Measurements from ENCODE around the gene RHOT2. TPM values are rescaled to one million over a fixed set of nuclear protein-coding genes. Genes with fewer than 3 reads are reported as not detected.

RHOT2 gene
- total and polyA plus RNA-seq, 2 donors (not counting 3 experiments of a cell fraction or from before 2014, with no cell fraction given) = 106 to 139 TPM

GRCh38 chr16:693766-694165, 25.8 kb downstream of the RHOT2 start:
- no peak for FAIRE-seq
- no peak overlapping the region for H3K9ac ChIP-seq (replicated peaks; ENCODE audit: extremely low read depth, insufficient read depth, low read length)
- H3K4me2 ChIP-seq (ENCODE audit: insufficient read depth, low read length) = no peak overlapping the region
- CTCF ChIA-PET = no interaction called here
- H4K20me1 ChIP-seq (replicated peaks; ENCODE audit: control insufficient read depth, extremely low read depth, insufficient read depth, low read length) = no peaks in the 10 kb centered on the region
- H3K27me3 ChIP-seq (ENCODE audit: control insufficient read depth in 2 of 2, insufficient read depth in 2 of 2, low read length in 2 of 2) = peaks cover 32 to 34% of the 10 kb centered on the region in 2 experiments
- POLR2A ChIA-PET = no interaction called here
- intact Hi-C loops (cut with micrococcal nuclease) = no loop called here
- no peak for TF ChIP-seq JUN (IDR thresholded peaks at IDR 0.05; ENCODE audit: borderline replicate concordance, insufficient read depth, insufficient read length, low read depth)
- TF ChIP-seq EZH2 (IDR thresholded peaks at IDR 0.05; ENCODE audit: borderline replicate concordance, low read depth, low read length, severe bottlenecking) = peak; percentile 43
- TF ChIP-seq FOS (IDR thresholded peaks at IDR 0.05; ENCODE audit: borderline replicate concordance, insufficient read depth, low read length) = no peak
- TF ChIP-seq POLR2A (IDR thresholded peaks at IDR 0.05; ENCODE audit: low read depth, low read length) = no peak
- TF ChIP-seq GATA2 (IDR thresholded peaks at IDR 0.05; ENCODE audit: insufficient read depth, insufficient read length, low read depth, low read length) = no peak
- TF ChIP-seq, protein P1, sequence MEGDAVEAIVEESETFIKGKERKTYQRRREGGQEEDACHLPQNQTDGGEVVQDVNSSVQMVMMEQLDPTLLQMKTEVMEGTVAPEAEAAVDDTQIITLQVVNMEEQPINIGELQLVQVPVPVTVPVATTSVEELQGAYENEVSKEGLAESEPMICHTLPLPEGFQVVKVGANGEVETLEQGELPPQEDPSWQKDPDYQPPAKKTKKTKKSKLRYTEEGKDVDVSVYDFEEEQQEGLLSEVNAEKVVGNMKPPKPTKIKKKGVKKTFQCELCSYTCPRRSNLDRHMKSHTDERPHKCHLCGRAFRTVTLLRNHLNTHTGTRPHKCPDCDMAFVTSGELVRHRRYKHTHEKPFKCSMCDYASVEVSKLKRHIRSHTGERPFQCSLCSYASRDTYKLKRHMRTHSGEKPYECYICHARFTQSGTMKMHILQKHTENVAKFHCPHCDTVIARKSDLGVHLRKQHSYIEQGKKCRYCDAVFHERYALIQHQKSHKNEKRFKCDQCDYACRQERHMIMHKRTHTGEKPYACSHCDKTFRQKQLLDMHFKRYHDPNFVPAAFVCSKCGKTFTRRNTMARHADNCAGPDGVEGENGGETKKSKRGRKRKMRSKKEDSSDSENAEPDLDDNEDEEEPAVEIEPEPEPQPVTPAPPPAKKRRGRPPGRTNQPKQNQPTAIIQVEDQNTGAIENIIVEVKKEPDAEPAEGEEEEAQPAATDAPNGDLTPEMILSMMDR (IDR thresholded peaks at IDR 0.05; ENCODE audit: extremely low read depth in 1 of 2, insufficient read depth in 1 of 2, low read depth in 1 of 2, low read length in 2 of 2) = no peak
- no peak for TF ChIP-seq POLR2AphosphoS5 (IDR thresholded peaks at IDR 0.05; ENCODE audit: insufficient read depth, low read depth, low read length)
- TF ChIP-seq, protein P2, sequence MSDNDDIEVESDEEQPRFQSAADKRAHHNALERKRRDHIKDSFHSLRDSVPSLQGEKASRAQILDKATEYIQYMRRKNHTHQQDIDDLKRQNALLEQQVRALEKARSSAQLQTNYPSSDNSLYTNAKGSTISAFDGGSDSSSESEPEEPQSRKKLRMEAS (IDR thresholded peaks at IDR 0.05; ENCODE audit: insufficient read depth, insufficient read length) = no peak
- TF ChIP-seq MYC (IDR thresholded peaks at IDR 0.05; ENCODE audit: low read depth, low read length) = no peak
- peaks cover 6% of the 10 kb centered on the region for H3K4me1 ChIP-seq (ENCODE audit: control insufficient read depth, extremely low read depth, insufficient read depth, low read length)
- no peak overlapping the region for H3K4me3 ChIP-seq (replicated peaks in 1 of 3; ENCODE audit: insufficient read depth in 1 of 3, low read depth in 1 of 3, low read length in 3 of 3)
- H3K9me3 ChIP-seq (replicated peaks; ENCODE audit: control insufficient read depth, insufficient read depth, low read length) = no peaks in the 10 kb centered on the region
- H3K27ac ChIP-seq (ENCODE audit: insufficient read depth, low read depth, low read length) = no peak overlapping the region
- no peak for DNase-seq (ENCODE audit: low read depth, low spot score)
- no peak overlapping the region for H2AFZ ChIP-seq (ENCODE audit: low read depth, low read length)
- BruUV-seq (replicated peaks) = no TSS peak
- H3K79me2 ChIP-seq (ENCODE audit: control insufficient read depth, insufficient read depth, low read length) = no peaks in the 10 kb centered on the region
- dilution Hi-C loops (cut with MboI; ENCODE audit: extremely low pct_ligation_motif_present, low sequenced_read_pairs) = no loop called here
- no peaks in the 10 kb centered on the region for H3K9me1 ChIP-seq (replicated peaks; ENCODE audit: control insufficient read depth, extremely low read depth, insufficient read depth, low read length)
- H3K36me3 ChIP-seq (ENCODE audit: control insufficient read depth in 2 of 2, extremely low read depth in 1 of 2, insufficient read depth in 2 of 2, low read length in 2 of 2) = no peaks in the 10 kb centered on the region

Measured in endothelial cell of umbilical vein (primary cell).